ENCODE data around the gene MCF2. TPM values are rescaled to one million over a fixed set of nuclear protein-coding genes. Genes with fewer than 3 reads are reported as not detected.
A peak's percentile ranks its signal among the peaks of the same experiment; 100 is the strongest.
"Not testable (repeated sequence)": the region's sequence is repeated elsewhere in the genome, so short reads cannot be mapped to it uniquely, and the experiment has no call there.

MCF2 gene
- total and polyA plus RNA-seq, 10 donors, result 0.51 to 3.7 (median 1.0) TPM

GRCh38 chrX:139692908-139693307 lies 15.1 kb downstream of the MCF2 start:
- 35 to 64% (median 56%) methylated on average over 8 of the region's 8 CpGs for WGBS, 5 donors
- intact Hi-C loops (cut with DNase I; ENCODE audit: low total_unique reads), result no loop called here
- no peaks in the 10 kb centered on the region for H3K36me3 ChIP-seq
- TF ChIP-seq POLR2AphosphoS5 (IDR thresholded peaks at IDR 0.05), result no peak
- TF ChIP-seq POLR2A (IDR thresholded peaks at IDR 0.05), result no peak
- no peak overlapping the region for H3K27ac ChIP-seq
- peak overlapping the region in 6 of 8 donors; percentile 15 to 60 (median 32) for H3K4me3 ChIP-seq
- no peaks in the 10 kb centered on the region for H3K9me3 ChIP-seq
- peaks cover 0 to 25% (median 6%) of the 10 kb centered on the region in 7 donors for H3K27me3 ChIP-seq (replicated peaks in 1 of 7)
- DNase-seq, result no peak
- H3K4me1 ChIP-seq, result peaks cover 0 to 11% (median 7%) of the 10 kb centered on the region in 6 donors

DNA sequence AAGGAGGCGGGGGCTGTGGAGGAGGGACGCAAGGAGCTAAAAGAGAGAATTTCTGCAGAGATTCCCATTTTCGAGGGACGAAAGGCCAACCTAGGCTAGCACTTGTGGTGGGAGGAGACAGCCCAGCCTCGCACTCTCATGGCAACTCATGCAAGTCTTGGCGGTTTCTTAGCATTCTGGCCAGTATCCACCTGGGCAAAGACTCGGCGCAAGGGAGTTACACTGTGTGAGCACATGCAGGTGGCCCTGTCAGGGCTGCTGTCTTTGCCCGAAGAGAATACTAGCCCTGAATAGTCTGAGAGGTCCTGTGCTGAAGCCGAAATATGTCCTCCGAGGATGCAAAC lies 15.5 kb downstream of the MCF2 start:
- intact Hi-C loops (cut with DNase I; ENCODE audit: low total_unique reads), result no loop called here
- no peak overlapping the region for H3K27ac ChIP-seq
- H3K36me3 ChIP-seq, result no peaks in the 10 kb centered on the region
- peak overlapping the region in 6 of 8 donors; percentile 15 to 60 (median 32) for H3K4me3 ChIP-seq
- peaks cover 0 to 25% (median 6%) of the 10 kb centered on the region in 7 donors for H3K27me3 ChIP-seq (replicated peaks in 1 of 7)
- no peak for DNase-seq
- H3K4me1 ChIP-seq, result peaks cover 0 to 11% (median 7%) of the 10 kb centered on the region in 6 donors
- H3K9me3 ChIP-seq, result no peaks in the 10 kb centered on the region
- WGBS, 5 donors, result 30 to 62% (median 54%) methylated on average over 6 to 11 of the region's 11 CpGs
- TF ChIP-seq CTCF (IDR thresholded peaks at IDR 0.05 in 8 of 11, conservative IDR thresholded peaks at IDR 0.05 in 3 of 11) (no peak), POLR2AphosphoS5 (IDR thresholded peaks at IDR 0.05) (no peak), POLR2A (IDR thresholded peaks at IDR 0.05) (no peak)

- Histone ChIP-seq H3K9me3 (no peaks in the 10 kb centered on the region), H3K27me3 (replicated peaks in 1 of 7) (peaks cover 0 to 25% (median 6%) of the 10 kb centered on the region in 7 donors), H3K36me3 (no peaks in the 10 kb centered on the region), H3K27ac (no peak overlapping the region), H3K4me3 (peak overlapping the region in 7 of 8 donors; percentile 8 to 60 (median 28)), H3K4me1 (peaks cover 0 to 11% (median 7%) of the 10 kb centered on the region in 6 donors)
- TF ChIP-seq CTCF (IDR thresholded peaks at IDR 0.05 in 8 of 11, conservative IDR thresholded peaks at IDR 0.05 in 3 of 11) (no peak), POLR2AphosphoS5 (IDR thresholded peaks at IDR 0.05) (no peak), POLR2A (IDR thresholded peaks at IDR 0.05) (no peak)
- peak; percentile 76 for DNase-seq
- intact Hi-C loops (cut with DNase I; ENCODE audit: low total_unique reads), result no loop called here
- WGBS, 5 donors, result 1 to 35% (median 2%) methylated on average over 9 to 52 of the region's 52 CpGs
Measured at GRCh38 chrX:139691843-139692505, 16.0 kb downstream of the MCF2 start.

GRCh38 chrX:139691493-139691842 lies 16.5 kb downstream of the MCF2 start:
- intact Hi-C loops (cut with DNase I; ENCODE audit: low total_unique reads), result no loop called here
- peak; percentile 54 for DNase-seq
- Histone ChIP-seq H3K36me3 (no peaks in the 10 kb centered on the region), H3K27me3 (replicated peaks in 1 of 7) (peaks cover 0 to 25% (median 6%) of the 10 kb centered on the region in 7 donors), H3K4me1 (peaks cover 0 to 11% (median 7%) of the 10 kb centered on the region in 6 donors), H3K9me3 (no peaks in the 10 kb centered on the region), H3K27ac (no peak overlapping the region), H3K4me3 (peak overlapping the region in 5 of 8 donors; percentile 27 to 60 (median 36))
- TF ChIP-seq CTCF (IDR thresholded peaks at IDR 0.05 in 8 of 11, conservative IDR thresholded peaks at IDR 0.05 in 3 of 11), result no peak
- no peak for TF ChIP-seq POLR2AphosphoS5 (IDR thresholded peaks at IDR 0.05)
- no peak for TF ChIP-seq POLR2A (IDR thresholded peaks at IDR 0.05)
- WGBS, 5 donors, result 1 to 43% (median 3%) methylated on average over 13 to 23 of the region's 23 CpGs

- H3K4me3 ChIP-seq; H3K36me3 ChIP-seq; H3K27me3 ChIP-seq (replicated peaks in 1 of 7); intact Hi-C loops (cut with DNase I; ENCODE audit: low total_unique reads); H3K27ac ChIP-seq; DNase-seq; H3K4me1 ChIP-seq: not testable (repeated sequence)
- H3K9me3 ChIP-seq, result peaks cover 0 to 13% (median 0%) of the 10 kb centered on the region in 8 donors
- WGBS, 5 donors, result 72 to 89% (median 89%) methylated on average over 7 of the region's 7 CpGs
Measured at GRCh38 chrX:139685175-139685574, 22.8 kb downstream of the MCF2 start.
